ENCODE data around the gene SLC6A8.

SLC6A8 gene

GRCh38 chrX:153648358-153649177 is 39.2 kb upstream of the SLC6A8 start:
- DNase-seq (ENCODE audit: low read depth in 3 of 3) = no peak

- no peak for DNase-seq (ENCODE audit: low read depth in 3 of 3)
These were observed 38.4 kb upstream of the SLC6A8 start for GRCh38 chrX:153649178-153649914.

GRCh38 chrX:153649915-153650782 is 37.6 kb upstream of the SLC6A8 start:
- DNase-seq (ENCODE audit: low read depth in 3 of 3) = no peak

- no peak for DNase-seq (ENCODE audit: low read depth in 3 of 3)
These were observed 36.8 kb upstream of the SLC6A8 start for GRCh38 chrX:153650959-153651358.

- DNase-seq (ENCODE audit: low read depth in 3 of 3) = no peak
These were observed 36.1 kb upstream of the SLC6A8 start for GRCh38 chrX:153651540-153652079.

GRCh38 chrX:153653556-153653955 is 34.2 kb upstream of the SLC6A8 start:
- no peak for DNase-seq (ENCODE audit: low read depth in 3 of 3)

- DNase-seq (ENCODE audit: low read depth in 3 of 3) = no peak
These were observed 30.6 kb upstream of the SLC6A8 start for GRCh38 chrX:153657161-153657560.

GRCh38 chrX:153659268-153659667 is 28.5 kb upstream of the SLC6A8 start:
- no peak for DNase-seq (ENCODE audit: low read depth in 3 of 3)

- DNase-seq (ENCODE audit: low read depth in 3 of 3) = peak in 2 of 3 experiments; percentile 42 to 46
These were observed 25.5 kb upstream of the SLC6A8 start for GRCh38 chrX:153662266-153662665.

GRCh38 chrX:153665726-153666306 is 21.9 kb upstream of the SLC6A8 start:
- no peak for DNase-seq (ENCODE audit: low read depth in 3 of 3)

- no peak for DNase-seq (ENCODE audit: low read depth in 3 of 3)
These were observed 20.3 kb upstream of the SLC6A8 start for GRCh38 chrX:153667281-153667955.

- DNase-seq (ENCODE audit: low read depth in 3 of 3) = peak; percentile 46 to 66 (median 58)
These were observed 19.8 kb upstream of the SLC6A8 start for GRCh38 chrX:153667956-153668396.

GRCh38 chrX:153668423-153669173 is 19.1 kb upstream of the SLC6A8 start:
- DNase-seq (ENCODE audit: low read depth in 3 of 3) = no peak

- DNase-seq (ENCODE audit: low read depth in 3 of 3) = peak in 2 of 3 experiments; percentile 12 to 34
These were observed 18.4 kb upstream of the SLC6A8 start for GRCh38 chrX:153669174-153669890.

GRCh38 chrX:153669901-153670731 is 17.6 kb upstream of the SLC6A8 start:
- DNase-seq (ENCODE audit: low read depth in 3 of 3) = no peak

GRCh38 chrX:153670748-153671588 is 16.8 kb upstream of the SLC6A8 start:
- DNase-seq (ENCODE audit: low read depth in 3 of 3) = no peak
